ENCODE results near the gene RRP12.

The RRP12 gene

DNA sequence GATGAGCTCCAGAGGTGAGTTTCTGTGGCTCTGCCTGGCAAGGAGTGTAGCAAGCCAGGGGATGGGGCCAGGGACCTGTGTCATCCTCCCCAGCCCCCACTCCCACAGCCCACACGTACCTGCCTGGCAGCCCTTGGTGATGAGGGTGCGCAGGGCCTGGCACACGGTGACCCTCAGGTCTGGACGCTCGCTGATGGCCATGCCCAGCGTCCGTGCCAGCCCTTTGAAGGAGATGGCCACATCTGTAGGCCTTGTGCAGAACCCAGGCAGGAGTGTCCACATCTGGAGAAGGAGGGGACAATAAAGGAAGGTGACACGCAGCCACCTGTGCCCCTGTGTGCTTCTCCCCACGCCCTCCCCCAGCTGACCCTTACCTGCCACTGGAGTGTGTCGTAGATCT, 27.7 kb downstream of the RRP12 start:
- no peaks in the 10 kb centered on the region for H3K27me3 ChIP-seq (ENCODE audit: insufficient read depth, poor library complexity, severe bottlenecking)
- H3K4me3 ChIP-seq (replicated peaks; ENCODE audit: insufficient read depth, low read length), result no peak overlapping the region
- no peak for DNase-seq (ENCODE audit: low read depth in 1 of 2, low spot score in 1 of 2)
- TF ChIP-seq SPI1 (IDR thresholded peaks at IDR 0.05; ENCODE audit: borderline replicate concordance, low read depth) (no peak), GABPA (IDR thresholded peaks at IDR 0.05; ENCODE audit: low read depth) (no peak), POLR2AphosphoS5 (IDR thresholded peaks at IDR 0.05; ENCODE audit: low read depth) (no peak)
- TF ChIP-seq, protein P1, sequence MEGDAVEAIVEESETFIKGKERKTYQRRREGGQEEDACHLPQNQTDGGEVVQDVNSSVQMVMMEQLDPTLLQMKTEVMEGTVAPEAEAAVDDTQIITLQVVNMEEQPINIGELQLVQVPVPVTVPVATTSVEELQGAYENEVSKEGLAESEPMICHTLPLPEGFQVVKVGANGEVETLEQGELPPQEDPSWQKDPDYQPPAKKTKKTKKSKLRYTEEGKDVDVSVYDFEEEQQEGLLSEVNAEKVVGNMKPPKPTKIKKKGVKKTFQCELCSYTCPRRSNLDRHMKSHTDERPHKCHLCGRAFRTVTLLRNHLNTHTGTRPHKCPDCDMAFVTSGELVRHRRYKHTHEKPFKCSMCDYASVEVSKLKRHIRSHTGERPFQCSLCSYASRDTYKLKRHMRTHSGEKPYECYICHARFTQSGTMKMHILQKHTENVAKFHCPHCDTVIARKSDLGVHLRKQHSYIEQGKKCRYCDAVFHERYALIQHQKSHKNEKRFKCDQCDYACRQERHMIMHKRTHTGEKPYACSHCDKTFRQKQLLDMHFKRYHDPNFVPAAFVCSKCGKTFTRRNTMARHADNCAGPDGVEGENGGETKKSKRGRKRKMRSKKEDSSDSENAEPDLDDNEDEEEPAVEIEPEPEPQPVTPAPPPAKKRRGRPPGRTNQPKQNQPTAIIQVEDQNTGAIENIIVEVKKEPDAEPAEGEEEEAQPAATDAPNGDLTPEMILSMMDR (IDR thresholded peaks at IDR 0.05; ENCODE audit: insufficient read depth, low read length), result no peak
- TF ChIP-seq, protein P2, sequence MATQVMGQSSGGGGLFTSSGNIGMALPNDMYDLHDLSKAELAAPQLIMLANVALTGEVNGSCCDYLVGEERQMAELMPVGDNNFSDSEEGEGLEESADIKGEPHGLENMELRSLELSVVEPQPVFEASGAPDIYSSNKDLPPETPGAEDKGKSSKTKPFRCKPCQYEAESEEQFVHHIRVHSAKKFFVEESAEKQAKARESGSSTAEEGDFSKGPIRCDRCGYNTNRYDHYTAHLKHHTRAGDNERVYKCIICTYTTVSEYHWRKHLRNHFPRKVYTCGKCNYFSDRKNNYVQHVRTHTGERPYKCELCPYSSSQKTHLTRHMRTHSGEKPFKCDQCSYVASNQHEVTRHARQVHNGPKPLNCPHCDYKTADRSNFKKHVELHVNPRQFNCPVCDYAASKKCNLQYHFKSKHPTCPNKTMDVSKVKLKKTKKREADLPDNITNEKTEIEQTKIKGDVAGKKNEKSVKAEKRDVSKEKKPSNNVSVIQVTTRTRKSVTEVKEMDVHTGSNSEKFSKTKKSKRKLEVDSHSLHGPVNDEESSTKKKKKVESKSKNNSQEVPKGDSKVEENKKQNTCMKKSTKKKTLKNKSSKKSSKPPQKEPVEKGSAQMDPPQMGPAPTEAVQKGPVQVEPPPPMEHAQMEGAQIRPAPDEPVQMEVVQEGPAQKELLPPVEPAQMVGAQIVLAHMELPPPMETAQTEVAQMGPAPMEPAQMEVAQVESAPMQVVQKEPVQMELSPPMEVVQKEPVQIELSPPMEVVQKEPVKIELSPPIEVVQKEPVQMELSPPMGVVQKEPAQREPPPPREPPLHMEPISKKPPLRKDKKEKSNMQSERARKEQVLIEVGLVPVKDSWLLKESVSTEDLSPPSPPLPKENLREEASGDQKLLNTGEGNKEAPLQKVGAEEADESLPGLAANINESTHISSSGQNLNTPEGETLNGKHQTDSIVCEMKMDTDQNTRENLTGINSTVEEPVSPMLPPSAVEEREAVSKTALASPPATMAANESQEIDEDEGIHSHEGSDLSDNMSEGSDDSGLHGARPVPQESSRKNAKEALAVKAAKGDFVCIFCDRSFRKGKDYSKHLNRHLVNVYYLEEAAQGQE (IDR thresholded peaks at IDR 0.05; ENCODE audit: insufficient replicate concordance, low read depth), result no peak
- peak overlapping the region; percentile 54; the same call in 1 of the 2 replicates for H3K27ac ChIP-seq (replicated peaks)

DNA sequence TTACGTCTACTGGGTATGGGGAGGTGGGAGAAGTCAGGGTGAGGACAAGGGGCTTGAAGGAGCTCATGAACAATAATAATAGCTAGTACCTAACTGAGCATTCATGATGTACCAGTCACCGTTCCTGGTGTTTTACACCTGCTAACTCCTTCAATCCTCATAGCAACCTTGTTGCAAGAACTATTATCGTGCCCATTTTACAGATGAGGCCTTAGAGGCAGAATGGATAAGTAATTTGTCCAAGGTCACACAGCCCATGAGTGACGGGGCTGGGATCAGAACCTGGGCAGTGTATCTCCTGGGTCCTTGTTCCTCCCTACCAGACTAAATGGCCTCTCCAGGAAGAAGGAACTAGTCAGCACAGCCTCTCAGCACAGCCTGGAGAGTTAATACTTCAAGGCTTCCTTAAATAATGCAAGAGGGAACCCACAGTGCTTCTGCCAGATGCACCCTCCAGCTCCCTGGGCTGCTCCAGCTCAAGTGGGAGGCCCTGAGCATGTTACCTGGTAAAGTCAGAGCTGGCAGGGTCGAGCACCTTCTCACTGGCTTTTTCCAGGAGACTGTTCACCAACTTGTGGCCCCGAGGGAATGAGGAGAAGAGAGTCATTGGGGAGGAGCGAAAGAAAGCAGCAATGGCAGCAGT, 28.8 kb downstream of the RRP12 start:
- DNase-seq (ENCODE audit: low read depth in 1 of 2, low spot score in 1 of 2), result peak in 1 of 2 experiments; percentile 57
- TF ChIP-seq SPI1 (IDR thresholded peaks at IDR 0.05; ENCODE audit: borderline replicate concordance, low read depth) (no peak), GABPA (IDR thresholded peaks at IDR 0.05; ENCODE audit: low read depth) (no peak), POLR2AphosphoS5 (IDR thresholded peaks at IDR 0.05; ENCODE audit: low read depth) (no peak)
- TF ChIP-seq, protein P2 (IDR thresholded peaks at IDR 0.05; ENCODE audit: insufficient replicate concordance, low read depth), result no peak
- TF ChIP-seq, protein P1 (IDR thresholded peaks at IDR 0.05; ENCODE audit: insufficient read depth, low read length), result no peak
- H3K4me3 ChIP-seq (replicated peaks; ENCODE audit: insufficient read depth, low read length), result no peak overlapping the region
- no peaks in the 10 kb centered on the region for H3K27me3 ChIP-seq (ENCODE audit: insufficient read depth, poor library complexity, severe bottlenecking)
- peak overlapping the region; percentile 54 for H3K27ac ChIP-seq (replicated peaks)

DNA sequence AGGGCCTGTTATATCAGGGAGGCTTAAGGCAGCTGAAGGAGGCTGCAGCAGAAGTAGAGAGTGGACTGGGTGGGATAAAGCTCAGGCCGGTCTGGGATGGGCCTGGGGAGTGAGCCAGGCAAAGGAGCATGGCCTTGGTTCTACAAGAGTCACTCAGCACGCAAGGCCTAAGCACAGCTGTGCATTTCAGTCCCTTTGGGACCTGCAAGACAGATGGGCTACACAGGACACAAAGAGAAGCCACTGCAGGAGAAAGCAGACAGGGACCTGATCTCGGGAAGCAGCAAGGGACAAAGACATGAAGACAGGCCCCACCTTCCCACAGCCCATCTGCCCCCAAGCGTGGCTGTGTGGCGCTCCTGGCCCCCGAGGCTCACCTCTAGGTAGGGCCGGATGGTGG, 29.4 kb downstream of the RRP12 start:
- Histone ChIP-seq H3K27ac (replicated peaks) (peak overlapping the region; percentile 54), H3K27me3 (ENCODE audit: insufficient read depth, poor library complexity, severe bottlenecking) (no peaks in the 10 kb centered on the region), H3K4me3 (replicated peaks; ENCODE audit: insufficient read depth, low read length) (no peak overlapping the region)
- no peak for DNase-seq (ENCODE audit: low read depth in 1 of 2, low spot score in 1 of 2)
- no peak for TF ChIP-seq SPI1 (IDR thresholded peaks at IDR 0.05; ENCODE audit: borderline replicate concordance, low read depth)
- TF ChIP-seq, protein P2 (IDR thresholded peaks at IDR 0.05; ENCODE audit: insufficient replicate concordance, low read depth), result no peak
- TF ChIP-seq POLR2AphosphoS5 (IDR thresholded peaks at IDR 0.05; ENCODE audit: low read depth), result no peak
- no peak for TF ChIP-seq GABPA (IDR thresholded peaks at IDR 0.05; ENCODE audit: low read depth)
- TF ChIP-seq, protein P1 (IDR thresholded peaks at IDR 0.05; ENCODE audit: insufficient read depth, low read length), result no peak
